H1 (cell line): ENCODE measurements around the gene PRSS50. TPM values are rescaled to one million over a fixed set of nuclear protein-coding genes. Genes with fewer than 3 reads are reported as not detected.
A peak's percentile ranks its signal among the peaks of the same experiment; 100 is the strongest.

Experiments used
- CTCF ChIA-PET: fragments of 300-600 bp; sonication (Branson Sonifier 250); formaldehyde crosslinking; loops from one replicate; lab custom pipeline; 2021; ENCODE audit not compliant: partially characterized antibody; lab: Charles Lee
- POLR2A ChIA-PET: fragments of 300-600 bp; sonication (Branson Sonifier 250); formaldehyde crosslinking; loops from one replicate; lab custom pipeline; 2021; ENCODE audit warnings: inconsistent platforms; ENCODE audit not compliant: partially characterized antibody; lab: Charles Lee
- DNase-seq, 2 experiments: peaks; one replicate each; pipeline versions ENCODE4 v3.0.0 to v3.0.0-alpha.2; 2010 to 2022; ENCODE audit warnings: low spot score in 2 of 2, low read depth in 1 of 2, mixed read lengths in 1 of 2
- FAIRE-seq: peaks from 2 replicates; lab custom pipeline; 2011; peaks lifted over from hg19 to GRCh38; lab: Jason Lieb, UNC
- H2AFZ ChIP-seq: 2 replicates; pipeline ENCODE4 v1.8.1; 2012; ENCODE audit warnings: low read length, inconsistent platforms
- H2AK5ac ChIP-seq: 2 replicates; pipeline ENCODE4 v1.6.1; 2013; ENCODE audit warnings: low read depth, low read length
- H2BK120ac ChIP-seq: replicated peaks from 2 replicates; pipeline ENCODE3; 2013; ENCODE audit warnings: low read depth, low read length, inconsistent platforms
- H2BK12ac ChIP-seq: 2 replicates; pipeline ENCODE4 v1.6.1; 2013; ENCODE audit warnings: low read depth, low read length
- H2BK15ac ChIP-seq: 2 replicates; pipeline ENCODE4 v1.6.1; 2013; ENCODE audit warnings: low read length
- H2BK20ac ChIP-seq: 2 replicates; pipeline ENCODE4 v1.6.1; 2013; ENCODE audit warnings: low read length
- H2BK5ac ChIP-seq: 2 replicates; pipeline ENCODE4 v1.6.1; 2013; ENCODE audit warnings: low read depth, low read length
- H3K14ac ChIP-seq: 2 replicates; pipeline ENCODE4 v1.6.1; 2013; ENCODE audit warnings: inconsistent platforms; ENCODE audit not compliant: insufficient read length
- H3K18ac ChIP-seq: 2 replicates; pipeline ENCODE4 v1.6.1; 2013; ENCODE audit warnings: low read length; ENCODE audit errors: extremely low read depth
- H3K23ac ChIP-seq: 2 replicates; pipeline ENCODE4 v1.6.1; 2013; ENCODE audit warnings: inconsistent platforms; ENCODE audit not compliant: insufficient read length
- H3K23me2 ChIP-seq: 2 replicates; pipeline ENCODE4 v1.6.1; 2013; ENCODE audit warnings: low read depth, low read length
- H3K27ac ChIP-seq: 2 replicates; pipeline ENCODE4 v1.6.1; 2011; ENCODE audit warnings: low read depth, low read length, inconsistent platforms
- H3K27me3 ChIP-seq, 4 experiments: replicated peaks in 1 of 4; 1 replicate in 1 of 4; 2 replicates in 3 of 4; pipeline versions ENCODE4 v1.6.1 to v1.8.1; 2011 to 2013; ENCODE audit warnings: low read length in 3 of 4, mild to moderate bottlenecking in 3 of 4, inconsistent platforms in 2 of 4, mixed read lengths in 2 of 4, moderate library complexity in 1 of 4; ENCODE audit not compliant: control insufficient read depth in 3 of 4, insufficient read depth in 3 of 4; ENCODE audit errors: extremely low read depth in 1 of 4
- H3K36me3 ChIP-seq, 4 experiments: 2 replicates each; pipeline versions ENCODE4 v1.6.1 to v1.8.1; 2011 to 2013; ENCODE audit warnings: mild to moderate bottlenecking in 4 of 4, low read length in 3 of 4, moderate library complexity in 2 of 4, control low read depth in 1 of 4, inconsistent platforms in 1 of 4; ENCODE audit not compliant: insufficient read depth in 4 of 4, control insufficient read depth in 2 of 4
- H3K4ac ChIP-seq: replicated peaks from 2 replicates; pipeline ENCODE3; 2013; ENCODE audit warnings: low read length, low read depth, mixed read lengths, inconsistent platforms; ENCODE audit not compliant: insufficient read length
- H3K4me1 ChIP-seq, 4 experiments: replicated peaks in 1 of 4; 1 replicate in 1 of 4; 2 replicates in 3 of 4; pipeline versions ENCODE4 v1.6.1 to v1.8.1; 2011 to 2013; ENCODE audit warnings: low read length in 3 of 4, inconsistent platforms in 2 of 4, mixed read lengths in 1 of 4; ENCODE audit not compliant: insufficient read depth in 4 of 4, control insufficient read depth in 3 of 4
- H3K4me2 ChIP-seq, 2 experiments: 2 replicates each; pipeline versions ENCODE4 v1.6.1 to v1.8.1; 2011 to 2013; ENCODE audit warnings: low read depth in 2 of 2, low read length in 2 of 2, control low read depth in 1 of 2, inconsistent platforms in 1 of 2, mild to moderate bottlenecking in 1 of 2; ENCODE audit not compliant: insufficient read depth in 1 of 2
- H3K4me3 ChIP-seq, 4 experiments: fragments of 200-600, 300-600 bp in 1 of 4; sonication (generic), shearing (Covaris generic), sonication (Bioruptor Twin) in 1 of 4; 2 replicates each; pipeline versions ENCODE4 v1.5.1 to v1.8.1; 2011 to 2016; ENCODE audit warnings: low read length in 4 of 4, low read depth in 3 of 4, control low read depth in 2 of 4, inconsistent platforms in 2 of 4, mild to moderate bottlenecking in 2 of 4, mixed read lengths in 1 of 4, moderate library complexity in 1 of 4; ENCODE audit not compliant: insufficient read depth in 2 of 4; ENCODE audit errors: extremely low read depth in 1 of 4
- H3K56ac ChIP-seq: replicated peaks from 2 replicates; pipeline ENCODE3; 2013; ENCODE audit warnings: low read depth, mild to moderate bottlenecking, mixed read lengths, low read length, inconsistent platforms; ENCODE audit not compliant: insufficient read length
- H3K79me1 ChIP-seq: 2 replicates; pipeline ENCODE4 v1.6.1; 2013; ENCODE audit warnings: low read depth, low read length, control low read depth
- H3K79me2 ChIP-seq, 2 experiments: 2 replicates each; pipeline versions ENCODE4 v1.6.1 to v1.8.1; 2012 to 2013; ENCODE audit warnings: low read length in 2 of 2, mild to moderate bottlenecking in 2 of 2, inconsistent platforms in 1 of 2; ENCODE audit not compliant: insufficient read depth in 2 of 2, control insufficient read depth in 1 of 2
- H3K9ac ChIP-seq, 4 experiments: replicated peaks in 1 of 4; 1 replicate in 1 of 4; 2 replicates in 3 of 4; pipeline versions ENCODE4 v1.6.1 to v1.8.1; 2011 to 2013; ENCODE audit warnings: low read depth in 3 of 4, low read length in 3 of 4, control low read depth in 2 of 4, mild to moderate bottlenecking in 2 of 4, moderate library complexity in 2 of 4, inconsistent platforms in 1 of 4; ENCODE audit errors: extremely low read depth in 1 of 4
- H3K9me3 ChIP-seq, 2 experiments: 2 replicates each; pipeline versions ENCODE4 v1.6.1 to v1.8.1; 2012 to 2013; ENCODE audit warnings: mild to moderate bottlenecking in 2 of 2, moderate library complexity in 2 of 2, control low read depth in 1 of 2, inconsistent platforms in 1 of 2, low read depth in 1 of 2, low read length in 1 of 2, mixed read lengths in 1 of 2; ENCODE audit not compliant: insufficient read depth in 2 of 2
- H4K20me1 ChIP-seq, 2 experiments: replicated peaks in 1 of 2; 2 replicates each; pipeline versions ENCODE3 to v1.8.1; 2011 to 2013; ENCODE audit warnings: inconsistent platforms in 2 of 2, low read length in 2 of 2, mild to moderate bottlenecking in 1 of 2; ENCODE audit not compliant: insufficient read depth in 2 of 2, control insufficient read depth in 1 of 2
- H4K5ac ChIP-seq: 2 replicates; pipeline ENCODE4 v1.6.1; 2013; ENCODE audit warnings: low read length, low read depth, mixed read lengths, inconsistent platforms; ENCODE audit not compliant: insufficient read length
- H4K8ac ChIP-seq: 2 replicates; pipeline ENCODE4 v1.8.0; 2013; ENCODE audit warnings: mild to moderate bottlenecking, moderate library complexity, low read length, inconsistent platforms; ENCODE audit not compliant: insufficient read depth; ENCODE audit errors: extremely low read depth
- H4K91ac ChIP-seq: replicated peaks from 2 replicates; pipeline ENCODE3; 2013; ENCODE audit warnings: low read length, mixed read lengths, inconsistent platforms; ENCODE audit not compliant: insufficient read length
- BACH1 ChIP-seq: IDR thresholded peaks from 2 replicates; pipeline ENCODE4 v1.6.1; 2012; ENCODE audit warnings: low read length, improper control_type of control experiment
- BCL11A ChIP-seq, 2 experiments: IDR thresholded peaks; one replicate each; pipeline ENCODE4 v1.6.1; 2011; ENCODE audit warnings: low read depth in 2 of 2, low read length in 2 of 2, mild to moderate bottlenecking in 2 of 2
- CBX5 ChIP-seq: fragments of 300-800, 300-1000 bp; sonication (generic); IDR thresholded peaks from 2 replicates; pipeline ENCODE4 v1.7.1; 2016; ENCODE audit warnings: antibody characterized with exemption, low read length, low read depth
- HDAC2 ChIP-seq, 2 experiments: fragments of 300-600 bp in 1 of 2; sonication (generic) in 1 of 2; IDR thresholded peaks; 2 replicates each; pipeline ENCODE4 v1.6.1; 2011 to 2012; ENCODE audit warnings: low read depth in 2 of 2, low read length in 2 of 2, mild to moderate bottlenecking in 2 of 2, moderate library complexity in 2 of 2, borderline replicate concordance in 1 of 2, inconsistent platforms in 1 of 2
- NANOG ChIP-seq: IDR thresholded peaks from 2 replicates; pipeline ENCODE4 v1.6.1; 2011; ENCODE audit warnings: low read length, low read depth, mild to moderate bottlenecking, inconsistent platforms; ENCODE audit not compliant: insufficient read depth, poor library complexity, severe bottlenecking
- PHF8 ChIP-seq: fragments of 200-600 bp; sonication (generic); conservative IDR thresholded peaks from 2 replicates; pipeline ENCODE4 v1.7.1; 2012; ENCODE audit warnings: low read depth, mild to moderate bottlenecking, inconsistent platforms, low read length, moderate library complexity
- POLR2A ChIP-seq, 2 experiments: IDR thresholded peaks; 1 replicate in 1 of 2; 2 replicates in 1 of 2; pipeline ENCODE4 v1.6.1; 2011; ENCODE audit warnings: low read depth in 2 of 2, low read length in 2 of 2, mild to moderate bottlenecking in 2 of 2; ENCODE audit errors: control extremely low read depth in 1 of 2
- TEAD4 ChIP-seq: IDR thresholded peaks from 2 replicates; pipeline ENCODE4 v1.6.1; 2012; ENCODE audit warnings: low read depth, low read length, inconsistent platforms, mixed read lengths
- WGBS, 2 experiments: shearing (Covaris generic) in 1 of 2; methylation state at CpG; one replicate each; pipeline versions ENCODE4 v1.1.6 to v1.1.7; 2013 to 2015; ENCODE audit warnings: low lambda C conversion rate in 2 of 2, mixed read lengths in 2 of 2, inconsistent platforms in 1 of 2, low coverage in 1 of 2, missing lambda C conversion rate in 1 of 2; ENCODE audit not compliant: insufficient replicate concordance in 2 of 2, insufficient coverage in 1 of 2, insufficient read length in 1 of 2; ENCODE audit errors: extremely low coverage in 1 of 2, missing lambda C conversion rate in 1 of 2; 5-methylcytosine and 5-hydroxymethylcytosine counted together
- polyA plus RNA-seq, 7 experiments: library from polyadenylated mRNA; depleted of rRNA in 3 of 7; stranded (reverse) in 5 of 7; unstranded in 2 of 7; fragments of >200 nt in 5 of 7; fragments of 200-250 nt in 2 of 7; gene quantifications; 1 replicate in 5 of 7; 2 replicates in 1 of 7; 4 replicates in 1 of 7; pipeline versions ENCODE4 v1.2.1 to v1.2.3, GENCODE V29; 2011 to 2013; ENCODE audit warnings: missing spikeins in 2 of 7, mixed read lengths in 2 of 7
- total RNA-seq: library from RNA; stranded (reverse); fragmentation: NEBNext Ultra II Directional; extraction: Animal tissue kit (Norgen Biotek cat#: 25700); gene quantifications from 2 replicates; pipeline ENCODE4 v1.2.1, GENCODE V29; 2021
- TF ChIP-seq, protein P1 (sequence below): IDR thresholded peaks from 2 replicates; pipeline ENCODE4 v1.6.1; 2012; ENCODE audit warnings: inconsistent platforms

The PRSS50 gene
- total and polyA plus RNA-seq, 2 of the 8 experiments (the other 6 are each of a cell fraction or from before 2014, with no cell fraction given) = 0.47 to 0.71 TPM

DNA sequence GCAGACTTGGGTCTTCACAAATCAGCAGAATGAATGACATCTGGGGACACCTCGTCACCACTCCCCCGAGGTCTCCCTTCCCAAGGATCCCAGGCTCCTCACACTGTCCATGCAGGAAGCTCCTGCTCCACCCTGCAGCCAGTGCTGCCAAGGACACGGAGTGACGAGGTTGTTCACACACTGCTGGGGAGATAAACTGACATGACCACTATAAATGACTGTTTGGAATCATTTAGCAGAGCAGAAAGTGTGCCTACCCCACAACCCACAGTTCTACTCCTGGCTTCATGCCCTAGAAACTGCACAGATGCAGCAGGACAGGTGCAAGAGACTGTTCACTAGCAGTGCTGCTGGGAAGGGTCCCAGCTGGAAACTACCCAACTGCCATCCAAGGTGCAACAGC, 19.7 kb upstream of the PRSS50 start:
- Histone ChIP-seq H2BK15ac (0 out of 2 replicates have a peak overlapping the region, but pooled peaks have one; percentile 1), H2AFZ (no peak overlapping the region), H3K27me3 (no peaks in the 10 kb centered on the region), H3K4ac (no peak overlapping the region), H4K20me1 (no peaks in the 10 kb centered on the region), H3K56ac (no peak overlapping the region), H3K4me3 (no peak overlapping the region), H3K79me1 (no peaks in the 10 kb centered on the region), H3K9ac (no peak overlapping the region), H2BK12ac (no peak overlapping the region), H2AK5ac (no peak overlapping the region), H3K36me3 (no peaks in the 10 kb centered on the region), H3K23me2 (no peaks in the 10 kb centered on the region), H3K27ac (no peak overlapping the region), H2BK120ac (no peak overlapping the region), H3K23ac (no peak overlapping the region), H4K8ac (no peak overlapping the region), H4K5ac (no peak overlapping the region), H3K79me2 (no peaks in the 10 kb centered on the region), H4K91ac (no peak overlapping the region), H3K4me1 (no peaks in the 10 kb centered on the region), H3K4me2 (no peak overlapping the region), H3K18ac (no peak overlapping the region), H3K14ac (no peak overlapping the region), H2BK5ac (no peak overlapping the region), H2BK20ac (no peak overlapping the region), H3K9me3 (no peaks in the 10 kb centered on the region)
- POLR2A ChIA-PET = no interaction called here
- FAIRE-seq (no peak), DNase-seq (no peak)
- CTCF ChIA-PET = interaction anchor here (0.6 to 1.2 kb wide), 5 partner anchors 9 to 1021 kb away, joined by 3 to 5 read pairs (median 3); no protein-coding TSS in a partner anchor
- WGBS, 2 experiments = 98% methylated on average over 4 of the region's 4 CpGs; no CpG with 5 or more reads in 1 of the 2 experiments
- no peak for TF ChIP-seq CBX5
- TF ChIP-seq TEAD4 = no peak
- no peak for TF ChIP-seq PHF8
- no peak for TF ChIP-seq POLR2A (IDR thresholded peaks at IDR 0.05; ENCODE audit: control extremely low read depth in 1 of 2, low read depth in 2 of 2, low read length in 2 of 2)
- TF ChIP-seq, protein P1, sequence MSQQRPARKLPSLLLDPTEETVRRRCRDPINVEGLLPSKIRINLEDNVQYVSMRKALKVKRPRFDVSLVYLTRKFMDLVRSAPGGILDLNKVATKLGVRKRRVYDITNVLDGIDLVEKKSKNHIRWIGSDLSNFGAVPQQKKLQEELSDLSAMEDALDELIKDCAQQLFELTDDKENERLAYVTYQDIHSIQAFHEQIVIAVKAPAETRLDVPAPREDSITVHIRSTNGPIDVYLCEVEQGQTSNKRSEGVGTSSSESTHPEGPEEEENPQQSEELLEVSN = no peak
- TF ChIP-seq BCL11A (IDR thresholded peaks at IDR 0.05; ENCODE audit: low read depth in 2 of 2, low read length in 2 of 2) = no peak
- no peak for TF ChIP-seq BACH1
- TF ChIP-seq NANOG = no peak
- no peak for TF ChIP-seq HDAC2 (IDR thresholded peaks at IDR 0.05; ENCODE audit: borderline replicate concordance in 1 of 2, low read depth in 2 of 2, low read length in 2 of 2)
